K562 (cell line): ENCODE results near the gene FNDC1. TPM values are rescaled to one million over a fixed set of nuclear protein-coding genes. Genes with fewer than 3 reads are reported as not detected.

Source experiments
- ATAC-seq: fragments of 200-7000 bp; cut with Tn5 transposase; 3 replicates; pipeline ENCODE4 v1.9.1; 2020; ENCODE audit warnings: moderate library complexity
- BruUV-seq: library from RNA; stranded (reverse); fragments of 400-500 nt; replicated peaks from 2 replicates; lab custom pipeline; 2021; lab: Mats Ljungman, UMichigan
- CTCF ChIA-PET: fragments of 300-600 bp; formaldehyde crosslinking; extraction: SDS; loops from one replicate; lab custom pipeline; 2021; ENCODE audit warnings: low intra/inter-chr PET ratio; lab: Yijun Ruan, JAX
- POLR2A ChIA-PET: fragments of 300-600, 350-650 bp; sonication (Branson Sonifier 250); formaldehyde crosslinking; extraction: SDS; loops from one replicate; lab custom pipeline; 2021; ENCODE audit warnings: antibody characterized with exemption, inconsistent platforms; lab: Yijun Ruan, JAX
- DNase-seq, 4 experiments: peaks; one replicate each; pipeline versions ENCODE4 v3.0.0 to v3.0.0-alpha.2; 2011 to 2018; ENCODE audit warnings: low spot score in 3 of 4, mixed read lengths in 3 of 4; ENCODE audit errors: extremely low read depth in 1 of 4
- FAIRE-seq: peaks from 2 replicates; lab custom pipeline; 2011; peaks lifted over from hg19 to GRCh38; lab: Jason Lieb, UNC
- H2AFZ ChIP-seq: 2 replicates; pipeline ENCODE4 v1.6.0; 2011; ENCODE audit warnings: low read depth, low read length, control low read depth, inconsistent platforms
- H3K27ac ChIP-seq: fragments of 200-600 bp; 3 replicates; pipeline ENCODE4 v1.8.0; 2011; ENCODE audit warnings: low read depth, mild to moderate bottlenecking, control low read depth, inconsistent platforms, low read length, moderate library complexity, mixed read lengths; ENCODE audit errors: extremely low read depth
- H3K27me3 ChIP-seq, 2 experiments: fragments of 300-600 bp in 1 of 2; 2 replicates in 1 of 2; 3 replicates in 1 of 2; pipeline versions ENCODE4 v1.6.0 to v1.8.0; 2011; ENCODE audit warnings: inconsistent platforms in 2 of 2, low read length in 2 of 2, mild to moderate bottlenecking in 1 of 2, mixed read lengths in 1 of 2, moderate library complexity in 1 of 2; ENCODE audit not compliant: control insufficient read depth in 2 of 2, insufficient read depth in 2 of 2
- H3K36me3 ChIP-seq: fragments of 300-600 bp; 3 replicates; pipeline ENCODE4 v1.8.0; 2011; ENCODE audit warnings: mild to moderate bottlenecking, low read length, inconsistent platforms; ENCODE audit not compliant: control insufficient read depth, insufficient read depth
- H3K4me1 ChIP-seq, 2 experiments: fragments of 200-600 bp in 1 of 2; replicated peaks in 1 of 2; 2 replicates in 1 of 2; 3 replicates in 1 of 2; pipeline versions ENCODE4 v1.5.1 to v1.8.0; 2011; ENCODE audit warnings: inconsistent platforms in 2 of 2, low read length in 2 of 2, mild to moderate bottlenecking in 1 of 2, mixed read lengths in 1 of 2, moderate library complexity in 1 of 2; ENCODE audit not compliant: control insufficient read depth in 2 of 2, insufficient read depth in 2 of 2
- H3K4me2 ChIP-seq: 2 replicates; pipeline ENCODE4 v1.6.1; 2011; ENCODE audit warnings: low read length, control low read depth, inconsistent platforms, mixed read lengths; ENCODE audit not compliant: insufficient read depth
- H3K4me3 ChIP-seq: fragments of 200-600 bp; sonication (generic), shearing (Covaris generic); 2 replicates; pipeline ENCODE4 v1.5.1; 2016; ENCODE audit warnings: control low read depth, inconsistent platforms
- H3K79me2 ChIP-seq: fragments of 200-600 bp; 3 replicates; pipeline ENCODE4 v1.8.0; 2011; ENCODE audit warnings: low read length, inconsistent platforms; ENCODE audit not compliant: control insufficient read depth, insufficient read depth
- H3K9ac ChIP-seq, 2 experiments: 2 replicates each; pipeline versions ENCODE4 v1.6.0 to v1.6.1; 2011; ENCODE audit warnings: low read depth in 2 of 2, low read length in 2 of 2, control low read depth in 1 of 2, inconsistent platforms in 1 of 2, mild to moderate bottlenecking in 1 of 2, mixed read lengths in 1 of 2; ENCODE audit not compliant: insufficient read depth in 1 of 2
- H3K9me1 ChIP-seq: one replicate; pipeline ENCODE4 v1.6.0; 2011; ENCODE audit warnings: inconsistent platforms, mild to moderate bottlenecking, low read length, moderate library complexity; ENCODE audit not compliant: control insufficient read depth, insufficient read depth
- H3K9me3 ChIP-seq: replicated peaks from 2 replicates; pipeline ENCODE4 v1.5.1; 2011; ENCODE audit warnings: low read depth, low read length, inconsistent platforms; ENCODE audit not compliant: control insufficient read depth, insufficient read depth
- H4K20me1 ChIP-seq: replicated peaks from 2 replicates; pipeline ENCODE4 v1.6.1; 2011; ENCODE audit warnings: low read length, inconsistent platforms, mixed read lengths; ENCODE audit not compliant: control insufficient read depth, insufficient read depth
- CTCF ChIP-seq, 3 experiments: IDR thresholded peaks in 2 of 3; conservative IDR thresholded peaks in 1 of 3; 2 replicates each; pipeline ENCODE4 v1.5.1; 2011 to 2012; ENCODE audit warnings: low read length in 3 of 3, mild to moderate bottlenecking in 3 of 3, control low read depth in 2 of 3, improper control_type of control experiment in 1 of 3, inconsistent platforms in 1 of 3, low read depth in 1 of 3, mixed read lengths in 1 of 3, moderate library complexity in 1 of 3; ENCODE audit not compliant: insufficient read depth in 2 of 3
- DEAF1 ChIP-seq: fragments of 450-650 bp; formaldehyde crosslinking; IDR thresholded peaks from 2 replicates; pipeline ENCODE4 v1.4.0; 2020; ENCODE audit warnings: mild to moderate bottlenecking, moderate library complexity
- HCFC1 ChIP-seq: IDR thresholded peaks from 2 replicates; pipeline ENCODE4 v1.6.1; 2012; ENCODE audit warnings: low read depth, low read length, improper control_type of control experiment
- ID3 ChIP-seq, 2 experiments: fragments of 250-450 bp in 1 of 2; fragments of 450-650 bp in 1 of 2; sonication (Bioruptor Pico) in 1 of 2; IDR thresholded peaks; 2 replicates each; pipeline versions ENCODE4 v1.6.1 to v1.8.0; 2016 to 2021; ENCODE audit warnings: mild to moderate bottlenecking in 2 of 2, moderate library complexity in 2 of 2, missing compliant biosample characterization in 1 of 2, missing genetic modification characterization in 1 of 2
- MAZ ChIP-seq, 2 experiments: fragments of 450-650 bp in 1 of 2; sonication (generic) in 1 of 2; formaldehyde crosslinking; IDR thresholded peaks in 1 of 2; conservative IDR thresholded peaks in 1 of 2; 2 replicates each; pipeline versions ENCODE4 v1.4.0 to v1.5.0; 2020; ENCODE audit warnings: mild to moderate bottlenecking in 1 of 2, missing genetic modification reagents in 1 of 2
- MLX ChIP-seq, 2 experiments: fragments of 450-650 bp in 1 of 2; sonication (generic) in 1 of 2; formaldehyde crosslinking; conservative IDR thresholded peaks; 2 replicates each; pipeline versions ENCODE4 v1.4.0 to v1.8.1; 2020 to 2022; ENCODE audit warnings: mild to moderate bottlenecking in 1 of 2, missing genetic modification reagents in 1 of 2
- RAD21 ChIP-seq, 2 experiments: fragments of 250-450 bp in 1 of 2; fragments of 450-650 bp in 1 of 2; sonication (Bioruptor Pico) in 1 of 2; formaldehyde crosslinking in 1 of 2; IDR thresholded peaks in 1 of 2; conservative IDR thresholded peaks in 1 of 2; 2 replicates each; pipeline versions ENCODE4 v1.4.0 to v1.8.0; 2020 to 2022; ENCODE audit warnings: mild to moderate bottlenecking in 2 of 2, moderate library complexity in 1 of 2
- SMC3 ChIP-seq: conservative IDR thresholded peaks from 2 replicates; pipeline ENCODE4 v1.6.1; 2011; ENCODE audit warnings: low read depth, low read length, improper control_type of control experiment; ENCODE audit not compliant: insufficient read depth
- SRF ChIP-seq, 2 experiments: fragments of 250-450, 450-650 bp in 1 of 2; sonication (Bioruptor Pico) in 1 of 2; sonication (generic) in 1 of 2; formaldehyde crosslinking; IDR thresholded peaks; 2 replicates each; pipeline versions ENCODE4 v1.5.0 to v1.5.1; 2020 to 2022; ENCODE audit warnings: mild to moderate bottlenecking in 1 of 2, missing genetic modification reagents in 1 of 2
- ZFP36 ChIP-seq: fragments of 150-350 bp; IDR thresholded peaks from 2 replicates; pipeline ENCODE4 v1.6.1; 2018; ENCODE audit warnings: low read length, low read depth; ENCODE audit not compliant: partially characterized antibody
- ZNF740 ChIP-seq, 3 experiments: fragments of 200-800 bp in 1 of 3; sonication (Bioruptor generic) in 1 of 3; sonication (generic) in 1 of 3; formaldehyde crosslinking in 1 of 3; IDR thresholded peaks; 2 replicates each; pipeline versions ENCODE4 v1.6.1 to v1.8.0; 2016 to 2022; ENCODE audit warnings: mild to moderate bottlenecking in 2 of 3, missing compliant biosample characterization in 2 of 3, missing genetic modification characterization in 2 of 3, missing genetic modification reagents in 1 of 3
- ZNF780A ChIP-seq: fragments of 250-450 bp; sonication (Bioruptor Pico); IDR thresholded peaks from 2 replicates; pipeline ENCODE4 v1.5.0; 2021; ENCODE audit warnings: mild to moderate bottlenecking
- WGBS: fragments of 100-300 bp; shearing (Covaris generic); methylation state at CpG from one replicate; pipeline ENCODE4 v1.1.6; 2016; ENCODE audit warnings: low coverage, mixed read lengths; ENCODE audit not compliant: insufficient coverage; ENCODE audit errors: missing lambda C conversion rate; 5-methylcytosine and 5-hydroxymethylcytosine counted together
- in situ Hi-C: fragments of 300-500 bp; cut with MboI; formaldehyde crosslinking; loops from 4 replicates; pipeline ENCODE4 v1.15.0; 2018; ENCODE audit warnings: inconsistent platforms, mixed read lengths
- intact Hi-C: fragments of 100-400 bp; cut with micrococcal nuclease; formaldehyde crosslinking; loops from 2 replicates; pipeline ENCODE4 v1.14.2; 2022
- polyA plus RNA-seq, 8 experiments: library from polyadenylated mRNA; depleted of rRNA in 4 of 8; stranded (reverse) in 5 of 8; unstranded in 3 of 8; fragments of >200 nt; fragmentation: Nextera tagmentation in 2 of 8; fragmentation: Illumina TruSeq in 1 of 8; extraction: Ambion mirVana in 2 of 8; extraction: Trizol in 1 of 8; gene quantifications; 2 replicates each; pipeline versions ENCODE4 v1.2.1 to v1.2.3, GENCODE V29; 2011 to 2014; ENCODE audit warnings: inconsistent platforms in 1 of 8, missing spikeins in 1 of 8
- total RNA-seq, 7 experiments: library from RNA; depleted of rRNA in 6 of 7; stranded (reverse); fragments of >200 nt in 6 of 7; fragmentation: Illumina TruSeq in 2 of 7; extraction: Trizol in 2 of 7; gene quantifications; 2 replicates each; pipeline versions ENCODE4 v1.2.1 to v1.2.3, GENCODE V29; 2011 to 2021; ENCODE audit warnings: low replicate concordance in 1 of 7

The FNDC1 gene
- total and polyA plus RNA-seq, 9 of the 15 experiments (the other 6 are each of a cell fraction or from before 2014, with no cell fraction given): not detected

- Histone ChIP-seq H3K79me2 (no peaks in the 10 kb centered on the region), H2AFZ (no peak overlapping the region), H3K9ac (no peak overlapping the region), H3K9me3 (no peaks in the 10 kb centered on the region), H3K27ac (no peak overlapping the region), H4K20me1 (no peaks in the 10 kb centered on the region), H3K36me3 (no peaks in the 10 kb centered on the region), H3K27me3 (peaks cover 41 to 61% of the 10 kb centered on the region in 2 experiments), H3K4me2 (no peak overlapping the region), H3K9me1 (no peaks in the 10 kb centered on the region), H3K4me3 (no peak overlapping the region), H3K4me1 (peaks cover 0 to 4% of the 10 kb centered on the region in 2 experiments; a peak in 1 of 5 replicates)
- peak; percentile 97 for FAIRE-seq
- in situ Hi-C loops: no loop called here
- intact Hi-C loops: loop anchor here (1.0 to 10.0 kb wide), 4 partner anchors 93 to 923 kb away; no protein-coding TSS in a partner anchor
- DNase-seq: peak; percentile 68 to 78 (median 70)
- POLR2A ChIA-PET: no interaction called here
- peak; percentile 89 for ATAC-seq
- CTCF ChIA-PET: interaction anchor here (0.5 to 1.2 kb wide), 8 partner anchors 13 to 914 kb away, joined by 3 to 7 read pairs (median 4); no protein-coding TSS in a partner anchor
- BruUV-seq: no TSS peak
- WGBS: under 1% methylated on average over 9 of the region's 9 CpGs
- TF ChIP-seq MAZ (CRISPR knock-in tag; conservative IDR thresholded peaks at IDR 0.05 in 1 of 2, IDR thresholded peaks at IDR 0.05 in 1 of 2) (0 out of 4 replicates have a peak, but pooled peaks of 1 of the 2 experiments have one; percentile 12), SRF (CRISPR knock-in tag; IDR thresholded peaks at IDR 0.05) (peak in 1 of 2 experiments; percentile 57; a peak in 1 of 4 replicates), HCFC1 (no peak), MLX (CRISPR knock-in tag; conservative IDR thresholded peaks at IDR 0.05) (no peak), RAD21 (CRISPR knock-in tag; conservative IDR thresholded peaks at IDR 0.05 in 1 of 2, IDR thresholded peaks at IDR 0.05 in 1 of 2) (peak; percentile 88), SMC3 (peak; percentile 79; the same call in 1 of the 2 replicates), ID3 (CRISPR knock-in tag; IDR thresholded peaks at IDR 0.05) (0 out of 2 replicates have a peak, but pooled peaks have one; percentile 5), ID3 (tag; IDR thresholded peaks at IDR 0.05) (no peak), ZNF740 (CRISPR knock-in tag; IDR thresholded peaks at IDR 0.05) (no peak), ZNF740 (tag; IDR thresholded peaks at IDR 0.05) (no peak), DEAF1 (CRISPR knock-in tag) (peak; percentile 83), ZNF780A (no peak), CTCF (IDR thresholded peaks at IDR 0.05 in 2 of 3, conservative IDR thresholded peaks at IDR 0.05 in 1 of 3; ENCODE audit: insufficient read depth in 2 of 3, low read depth in 1 of 3, low read length in 3 of 3) (peak; percentile 93), ZFP36 (peak; percentile 7)
Observed at GRCh38 chr6:159134701-159135364, 34.4 kb upstream of the FNDC1 start.
